HUES64 (cell line): ENCODE results near the gene CCDC127.

Experiments
- H3K27ac ChIP-seq: 2 replicates; pipeline ENCODE4 v1.7.0; 2013; ENCODE audit warnings: low read depth, low read length, inconsistent platforms
- H3K27me3 ChIP-seq: 2 replicates; pipeline ENCODE4 v1.6.1; 2013; ENCODE audit warnings: mild to moderate bottlenecking, low read length; ENCODE audit not compliant: insufficient read depth
- H3K36me3 ChIP-seq: 2 replicates; pipeline ENCODE4 v1.6.1; 2013; ENCODE audit warnings: mild to moderate bottlenecking, low read length; ENCODE audit not compliant: insufficient read depth
- H3K4me1 ChIP-seq: 2 replicates; pipeline ENCODE4 v1.6.1; 2013; ENCODE audit warnings: mild to moderate bottlenecking, low read length, moderate library complexity; ENCODE audit not compliant: insufficient read depth
- H3K4me3 ChIP-seq: 2 replicates; pipeline ENCODE4 v1.5.1; 2013; ENCODE audit warnings: mild to moderate bottlenecking, low read length, moderate library complexity
- H3K9ac ChIP-seq: 2 replicates; pipeline ENCODE4 v1.6.1; 2013; ENCODE audit warnings: mild to moderate bottlenecking, low read depth, low read length
- H3K9me3 ChIP-seq: 2 replicates; pipeline ENCODE4 v1.6.1; 2013; ENCODE audit warnings: low read depth, low read length; ENCODE audit not compliant: insufficient read depth
- WGBS: fragments of 150-250, 120-280 bp; methylation state at CpG from one replicate; pipeline ENCODE4 v1.1.7; 2013; ENCODE audit warnings: missing lambda C conversion rate; 5-methylcytosine and 5-hydroxymethylcytosine counted together

The CCDC127 gene

GRCh38 chr5:187042-187431 lies 30.9 kb downstream of the CCDC127 start:
- no peak overlapping the region for H3K4me3 ChIP-seq

GRCh38 chr5:186091-187041 lies 31.6 kb downstream of the CCDC127 start:
- Histone ChIP-seq H3K36me3 (peaks cover 24% of the 10 kb centered on the region), H3K27ac (no peak overlapping the region), H3K4me1 (no peaks in the 10 kb centered on the region), H3K9me3 (no peaks in the 10 kb centered on the region), H3K27me3 (no peaks in the 10 kb centered on the region), H3K9ac (no peak overlapping the region), H3K4me3 (no peak overlapping the region)
- WGBS, result 93% methylated on average over 27 of the region's 28 CpGs

More at GRCh38 chr5:187042-187431, 30.9 kb downstream of the CCDC127 start:
- Histone ChIP-seq H3K27me3 (no peaks in the 10 kb centered on the region), H3K4me1 (no peaks in the 10 kb centered on the region), H3K9me3 (no peaks in the 10 kb centered on the region), H3K27ac (no peak overlapping the region), H3K9ac (no peak overlapping the region), H3K36me3 (peaks cover 18% of the 10 kb centered on the region)
- WGBS, result 87% methylated on average over 13 of the region's 13 CpGs

DNA sequence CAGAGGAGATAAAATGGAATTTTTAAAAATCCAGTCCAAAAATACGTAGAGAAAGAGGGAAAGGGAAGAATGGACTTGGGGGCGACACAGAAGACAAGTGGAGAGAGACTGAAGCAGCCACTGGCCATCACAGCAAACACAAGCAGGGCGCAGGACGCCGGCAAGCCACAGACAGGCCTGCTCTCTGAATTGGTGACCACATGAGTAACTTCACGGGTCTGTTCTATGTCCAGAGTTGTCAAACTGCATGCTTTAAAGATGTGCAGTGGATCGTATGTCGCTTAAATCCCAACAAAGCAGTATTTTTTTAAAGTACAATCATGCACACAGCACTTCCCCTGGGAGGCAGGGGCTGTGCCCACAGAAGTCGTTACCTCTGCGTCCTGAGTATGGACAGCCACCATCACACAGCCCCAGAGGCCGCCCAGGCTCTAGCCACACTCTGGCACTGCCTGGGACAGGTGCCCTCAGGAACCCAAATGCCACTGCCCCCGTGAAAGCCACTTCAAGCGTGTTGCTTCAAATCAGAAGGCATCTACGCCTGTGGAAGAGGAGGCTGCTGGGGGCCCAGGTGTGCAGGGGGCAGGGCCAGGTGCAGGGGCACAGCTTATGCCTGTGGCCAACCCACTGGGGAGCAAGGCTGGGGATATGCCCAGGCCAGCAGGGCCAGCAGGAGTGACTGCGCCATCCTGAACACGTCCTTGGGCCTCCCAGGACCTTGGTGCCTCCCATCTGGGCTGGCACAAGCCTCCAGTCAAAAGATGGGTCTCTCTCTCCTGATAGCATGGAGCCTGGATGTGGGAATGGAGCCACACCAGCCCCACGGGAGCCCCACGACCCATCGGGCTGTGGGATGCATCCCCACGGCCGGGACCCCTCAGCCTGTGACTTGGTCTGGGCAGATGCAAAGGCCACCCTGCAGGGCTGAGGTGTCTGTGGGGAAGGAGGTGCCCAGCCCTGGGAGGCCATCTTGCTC lies 32.6 kb downstream of the CCDC127 start:
- peaks cover 34% of the 10 kb centered on the region for H3K36me3 ChIP-seq
- no peaks in the 10 kb centered on the region for H3K27me3 ChIP-seq
- H3K4me3 ChIP-seq, result no peak overlapping the region
- no peaks in the 10 kb centered on the region; the same call in 1 of the 2 replicates for H3K4me1 ChIP-seq
- H3K9me3 ChIP-seq, result no peaks in the 10 kb centered on the region
- H3K9ac ChIP-seq, result no peak overlapping the region
- no peak overlapping the region for H3K27ac ChIP-seq
- WGBS, result 90% methylated on average over 21 of the region's 21 CpGs

DNA sequence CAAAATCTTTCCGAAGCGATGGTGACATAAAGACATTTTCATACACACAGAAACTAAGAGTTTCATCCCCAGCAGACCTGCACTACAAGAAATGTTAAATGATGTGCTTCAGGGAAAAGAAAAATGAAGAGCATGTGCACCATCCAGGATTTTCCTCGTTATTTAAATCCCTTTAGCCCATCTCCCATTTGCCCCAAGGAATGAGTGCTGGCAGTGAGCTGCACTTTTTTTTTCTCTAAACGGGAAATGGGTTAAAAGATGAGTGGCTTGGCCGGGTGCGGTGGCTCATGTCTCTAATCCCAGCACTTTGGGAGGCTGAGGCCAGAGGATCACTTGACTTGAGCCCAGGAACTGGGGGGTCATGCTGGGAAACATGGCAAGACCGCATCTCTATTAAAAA lies 33.5 kb downstream of the CCDC127 start:
- WGBS, result 97% methylated on average over 6 of the region's 7 CpGs

DNA sequence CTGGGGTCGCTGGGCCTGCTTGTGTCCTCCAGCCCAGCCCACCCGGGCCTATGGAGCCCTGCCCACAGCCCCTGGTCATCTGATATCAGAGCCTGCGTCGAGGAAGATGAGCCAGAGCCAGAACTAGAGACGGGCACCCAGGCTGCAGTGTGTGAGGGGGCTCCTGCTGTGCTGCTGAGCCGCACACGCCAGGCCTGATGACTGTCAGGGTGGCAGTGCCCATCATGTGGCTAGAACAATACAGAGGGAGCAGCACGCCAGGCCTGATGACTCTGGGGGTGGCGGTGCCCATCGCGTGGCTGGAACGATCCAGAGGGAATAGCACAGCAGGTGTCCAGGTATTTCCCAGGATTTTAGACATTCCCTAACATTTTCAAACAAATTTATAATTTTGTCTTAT lies 35.8 kb downstream of the CCDC127 start:
- Histone ChIP-seq H3K9ac (no peak overlapping the region), H3K36me3 (peaks cover 51% of the 10 kb centered on the region), H3K27me3 (no peaks in the 10 kb centered on the region), H3K4me1 (no peaks in the 10 kb centered on the region; the same call in 1 of the 2 replicates), H3K9me3 (no peaks in the 10 kb centered on the region), H3K27ac (no peak overlapping the region), H3K4me3 (no peak overlapping the region)
- WGBS, result 96% methylated on average over 12 of the region's 12 CpGs

More for the DNA sequence above, 33.5 kb downstream of the CCDC127 start:
- no peak overlapping the region for H3K9ac ChIP-seq
- no peak overlapping the region for H3K4me3 ChIP-seq
- no peaks in the 10 kb centered on the region for H3K9me3 ChIP-seq
- H3K27me3 ChIP-seq, result no peaks in the 10 kb centered on the region
- peaks cover 41% of the 10 kb centered on the region for H3K36me3 ChIP-seq
- no peak overlapping the region for H3K27ac ChIP-seq
- no peaks in the 10 kb centered on the region; the same call in 1 of the 2 replicates for H3K4me1 ChIP-seq

DNA sequence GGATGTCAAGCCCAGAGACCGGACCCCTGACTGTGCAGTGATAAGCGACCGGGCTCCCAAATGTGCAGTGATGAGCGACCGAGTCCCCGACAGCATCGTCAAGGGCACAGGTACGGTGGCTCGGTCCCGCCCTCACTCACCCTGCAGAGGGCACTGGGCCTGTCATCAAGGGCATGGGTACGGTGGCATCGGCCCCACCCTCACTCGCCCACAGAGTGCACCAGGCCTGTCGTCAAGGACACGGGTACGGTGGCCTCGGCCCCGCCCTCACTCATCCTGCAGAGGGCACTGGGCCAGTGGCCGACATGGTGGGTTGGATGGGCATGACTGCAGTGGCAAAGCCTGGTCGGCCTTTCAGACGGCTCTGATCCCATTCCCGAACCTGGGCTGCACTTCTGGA lies 36.4 kb downstream of the CCDC127 start:
- WGBS, result 94% methylated on average over 22 of the region's 22 CpGs

GRCh38 chr5:181160-181559 lies 36.8 kb downstream of the CCDC127 start:
- Histone ChIP-seq H3K9me3 (no peaks in the 10 kb centered on the region), H3K27ac (no peak overlapping the region), H3K9ac (no peak overlapping the region), H3K4me3 (no peak overlapping the region), H3K27me3 (no peaks in the 10 kb centered on the region), H3K4me1 (no peaks in the 10 kb centered on the region; the same call in 1 of the 2 replicates), H3K36me3 (peaks cover 51% of the 10 kb centered on the region)
- 90% methylated on average over 9 of the region's 9 CpGs for WGBS

More for the DNA sequence above, 36.4 kb downstream of the CCDC127 start:
- Histone ChIP-seq H3K9ac (no peak overlapping the region), H3K4me1 (no peaks in the 10 kb centered on the region; the same call in 1 of the 2 replicates), H3K36me3 (peaks cover 51% of the 10 kb centered on the region), H3K27me3 (no peaks in the 10 kb centered on the region), H3K27ac (no peak overlapping the region), H3K9me3 (no peaks in the 10 kb centered on the region), H3K4me3 (no peak overlapping the region)

- 83% methylated on average over 13 of the region's 13 CpGs for WGBS
- Histone ChIP-seq H3K27me3 (no peaks in the 10 kb centered on the region), H3K4me3 (no peak overlapping the region), H3K9ac (no peak overlapping the region), H3K4me1 (no peaks in the 10 kb centered on the region; the same call in 1 of the 2 replicates), H3K9me3 (no peaks in the 10 kb centered on the region), H3K27ac (no peak overlapping the region), H3K36me3 (peaks cover 51% of the 10 kb centered on the region)
Measured at GRCh38 chr5:180286-180918, 37.6 kb downstream of the CCDC127 start.

DNA sequence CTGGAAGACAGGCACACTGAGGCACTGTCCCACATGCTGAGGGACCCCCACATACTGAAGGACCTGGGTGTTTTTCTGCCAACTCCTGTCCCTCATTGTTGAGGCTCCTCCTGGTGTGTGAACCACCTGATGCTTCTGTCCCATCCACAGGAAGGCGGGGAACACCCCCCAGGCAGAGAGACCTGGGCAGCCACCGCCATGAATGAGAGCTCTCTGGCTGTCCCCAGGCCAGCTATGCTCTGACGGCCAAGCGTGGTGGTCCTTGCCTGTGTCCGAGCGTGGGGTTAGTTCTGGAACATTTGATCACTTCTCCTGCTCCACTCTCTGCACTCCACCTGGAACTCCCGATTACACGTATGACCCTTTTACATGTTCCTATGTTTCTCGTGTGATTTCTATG lies 38.6 kb downstream of the CCDC127 start:
- Histone ChIP-seq H3K4me1 (no peaks in the 10 kb centered on the region; the same call in 1 of the 2 replicates), H3K36me3 (peaks cover 51% of the 10 kb centered on the region)
- WGBS, result 91% methylated on average over 9 of the region's 9 CpGs

DNA sequence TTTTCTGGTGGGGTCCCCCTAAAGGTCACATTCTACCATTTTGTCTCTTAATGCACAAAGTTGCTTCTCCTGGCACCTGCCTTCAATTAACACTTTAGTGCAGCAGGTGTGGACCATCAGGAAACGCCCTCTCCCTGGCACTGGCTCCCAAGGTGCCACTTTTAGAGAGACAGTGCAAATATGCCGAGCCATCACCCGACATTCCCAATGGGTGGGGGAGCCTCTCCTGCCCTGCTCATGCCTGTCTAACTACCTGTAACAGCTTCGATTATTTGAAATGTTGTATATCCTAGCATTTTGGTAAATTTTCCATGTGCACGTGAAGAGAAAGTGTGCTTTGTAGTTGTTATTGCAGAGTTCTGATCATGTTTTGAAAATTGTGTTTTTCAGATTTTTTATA lies 39.8 kb downstream of the CCDC127 start:
- no peak overlapping the region for H3K4me3 ChIP-seq
- H3K27ac ChIP-seq, result no peak overlapping the region
- no peak overlapping the region for H3K9ac ChIP-seq
- H3K4me1 ChIP-seq, result no peaks in the 10 kb centered on the region; the same call in 1 of the 2 replicates
- H3K27me3 ChIP-seq, result no peaks in the 10 kb centered on the region
- WGBS, result 96% methylated on average over 5 of the region's 5 CpGs
- peaks cover 52% of the 10 kb centered on the region for H3K36me3 ChIP-seq
- H3K9me3 ChIP-seq, result no peaks in the 10 kb centered on the region

More for the DNA sequence above, 38.6 kb downstream of the CCDC127 start:
- Histone ChIP-seq H3K9ac (no peak overlapping the region), H3K4me3 (no peak overlapping the region), H3K9me3 (no peaks in the 10 kb centered on the region), H3K27ac (no peak overlapping the region), H3K27me3 (no peaks in the 10 kb centered on the region)
